A549 (cell line): ENCODE results near the gene MATK.

Experiments used
- CTCF ChIP-seq: fragments of >200 bp; sonication (Bioruptor Twin); formaldehyde crosslinking; IDR thresholded peaks from 3 replicates; pipeline ENCODE4 v1.5.1; 2016
- MYC ChIP-seq: IDR thresholded peaks from 2 replicates; pipeline ENCODE4 v1.6.1; 2012; ENCODE audit warnings: mild to moderate bottlenecking, inconsistent platforms, low read length, improper control_type of control experiment, borderline replicate concordance

GRCh38 chr19:3775831-3776230, 10.3 kb downstream of the MATK start:
- no peak for TF ChIP-seq CTCF
- TF ChIP-seq MYC = no peak
